ENCODE results near the gene VAV2.

DNA sequence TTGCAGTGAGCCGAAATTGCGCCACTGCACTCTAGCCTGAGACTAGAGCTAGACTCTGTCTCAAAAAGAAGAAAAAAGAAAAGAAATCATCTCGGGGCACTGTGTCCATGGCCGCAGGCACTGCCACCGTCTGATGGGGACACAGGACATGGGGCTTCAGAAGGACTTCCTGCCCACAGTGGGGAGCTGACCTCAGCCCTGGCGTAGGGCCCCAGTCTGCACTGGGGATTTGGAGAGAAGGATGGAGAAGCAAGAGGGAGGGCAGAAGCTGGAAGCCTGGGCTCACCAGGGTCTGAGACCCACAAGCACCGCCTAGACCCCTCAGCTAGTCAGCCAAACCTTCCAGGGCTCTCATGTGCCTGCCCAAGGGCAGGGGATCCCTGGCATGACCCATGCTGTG lies 249.9 kb downstream of the VAV2 start:
- TF ChIP-seq, protein P1, sequence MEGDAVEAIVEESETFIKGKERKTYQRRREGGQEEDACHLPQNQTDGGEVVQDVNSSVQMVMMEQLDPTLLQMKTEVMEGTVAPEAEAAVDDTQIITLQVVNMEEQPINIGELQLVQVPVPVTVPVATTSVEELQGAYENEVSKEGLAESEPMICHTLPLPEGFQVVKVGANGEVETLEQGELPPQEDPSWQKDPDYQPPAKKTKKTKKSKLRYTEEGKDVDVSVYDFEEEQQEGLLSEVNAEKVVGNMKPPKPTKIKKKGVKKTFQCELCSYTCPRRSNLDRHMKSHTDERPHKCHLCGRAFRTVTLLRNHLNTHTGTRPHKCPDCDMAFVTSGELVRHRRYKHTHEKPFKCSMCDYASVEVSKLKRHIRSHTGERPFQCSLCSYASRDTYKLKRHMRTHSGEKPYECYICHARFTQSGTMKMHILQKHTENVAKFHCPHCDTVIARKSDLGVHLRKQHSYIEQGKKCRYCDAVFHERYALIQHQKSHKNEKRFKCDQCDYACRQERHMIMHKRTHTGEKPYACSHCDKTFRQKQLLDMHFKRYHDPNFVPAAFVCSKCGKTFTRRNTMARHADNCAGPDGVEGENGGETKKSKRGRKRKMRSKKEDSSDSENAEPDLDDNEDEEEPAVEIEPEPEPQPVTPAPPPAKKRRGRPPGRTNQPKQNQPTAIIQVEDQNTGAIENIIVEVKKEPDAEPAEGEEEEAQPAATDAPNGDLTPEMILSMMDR (conservative IDR thresholded peaks at IDR 0.05) = no peak
- no peak for TF ChIP-seq ZFX (IDR thresholded peaks at IDR 0.05)

Measured in C4-2B (cell line).